K562 (cell line): ENCODE results near the gene VRK1. TPM values are rescaled to one million over a fixed set of nuclear protein-coding genes. Genes with fewer than 3 reads are reported as not detected.

Source experiments
- ATAC-seq: fragments of 200-7000 bp; cut with Tn5 transposase; 3 replicates; pipeline ENCODE4 v1.9.1; 2020; ENCODE audit warnings: moderate library complexity
- BruUV-seq: library from RNA; stranded (reverse); fragments of 400-500 nt; replicated peaks from 2 replicates; lab custom pipeline; 2021; lab: Mats Ljungman, UMichigan
- CTCF ChIA-PET: fragments of 300-600 bp; formaldehyde crosslinking; extraction: SDS; loops from one replicate; lab custom pipeline; 2021; ENCODE audit warnings: low intra/inter-chr PET ratio; lab: Yijun Ruan, JAX
- POLR2A ChIA-PET: fragments of 300-600, 350-650 bp; sonication (Branson Sonifier 250); formaldehyde crosslinking; extraction: SDS; loops from one replicate; lab custom pipeline; 2021; ENCODE audit warnings: antibody characterized with exemption, inconsistent platforms; lab: Yijun Ruan, JAX
- DNase-seq, 4 experiments: peaks; one replicate each; pipeline versions ENCODE4 v3.0.0 to v3.0.0-alpha.2; 2011 to 2018; ENCODE audit warnings: low spot score in 3 of 4, mixed read lengths in 3 of 4; ENCODE audit errors: extremely low read depth in 1 of 4
- FAIRE-seq: peaks from 2 replicates; lab custom pipeline; 2011; peaks lifted over from hg19 to GRCh38; lab: Jason Lieb, UNC
- H2AFZ ChIP-seq: 2 replicates; pipeline ENCODE4 v1.6.0; 2011; ENCODE audit warnings: low read depth, low read length, control low read depth, inconsistent platforms
- H3K27ac ChIP-seq: fragments of 200-600 bp; 3 replicates; pipeline ENCODE4 v1.8.0; 2011; ENCODE audit warnings: low read depth, mild to moderate bottlenecking, control low read depth, inconsistent platforms, low read length, moderate library complexity, mixed read lengths; ENCODE audit errors: extremely low read depth
- H3K27me3 ChIP-seq, 2 experiments: fragments of 300-600 bp in 1 of 2; 2 replicates in 1 of 2; 3 replicates in 1 of 2; pipeline versions ENCODE4 v1.6.0 to v1.8.0; 2011; ENCODE audit warnings: inconsistent platforms in 2 of 2, low read length in 2 of 2, mild to moderate bottlenecking in 1 of 2, mixed read lengths in 1 of 2, moderate library complexity in 1 of 2; ENCODE audit not compliant: control insufficient read depth in 2 of 2, insufficient read depth in 2 of 2
- H3K36me3 ChIP-seq: fragments of 300-600 bp; 3 replicates; pipeline ENCODE4 v1.8.0; 2011; ENCODE audit warnings: mild to moderate bottlenecking, low read length, inconsistent platforms; ENCODE audit not compliant: control insufficient read depth, insufficient read depth
- H3K4me1 ChIP-seq, 2 experiments: fragments of 200-600 bp in 1 of 2; replicated peaks in 1 of 2; 2 replicates in 1 of 2; 3 replicates in 1 of 2; pipeline versions ENCODE4 v1.5.1 to v1.8.0; 2011; ENCODE audit warnings: inconsistent platforms in 2 of 2, low read length in 2 of 2, mild to moderate bottlenecking in 1 of 2, mixed read lengths in 1 of 2, moderate library complexity in 1 of 2; ENCODE audit not compliant: control insufficient read depth in 2 of 2, insufficient read depth in 2 of 2
- H3K4me2 ChIP-seq: 2 replicates; pipeline ENCODE4 v1.6.1; 2011; ENCODE audit warnings: low read length, control low read depth, inconsistent platforms, mixed read lengths; ENCODE audit not compliant: insufficient read depth
- H3K4me3 ChIP-seq: fragments of 200-600 bp; sonication (generic), shearing (Covaris generic); 2 replicates; pipeline ENCODE4 v1.5.1; 2016; ENCODE audit warnings: control low read depth, inconsistent platforms
- H3K79me2 ChIP-seq: fragments of 200-600 bp; 3 replicates; pipeline ENCODE4 v1.8.0; 2011; ENCODE audit warnings: low read length, inconsistent platforms; ENCODE audit not compliant: control insufficient read depth, insufficient read depth
- H3K9ac ChIP-seq, 2 experiments: 2 replicates each; pipeline versions ENCODE4 v1.6.0 to v1.6.1; 2011; ENCODE audit warnings: low read depth in 2 of 2, low read length in 2 of 2, control low read depth in 1 of 2, inconsistent platforms in 1 of 2, mild to moderate bottlenecking in 1 of 2, mixed read lengths in 1 of 2; ENCODE audit not compliant: insufficient read depth in 1 of 2
- H3K9me1 ChIP-seq: one replicate; pipeline ENCODE4 v1.6.0; 2011; ENCODE audit warnings: inconsistent platforms, mild to moderate bottlenecking, low read length, moderate library complexity; ENCODE audit not compliant: control insufficient read depth, insufficient read depth
- H3K9me3 ChIP-seq: replicated peaks from 2 replicates; pipeline ENCODE4 v1.5.1; 2011; ENCODE audit warnings: low read depth, low read length, inconsistent platforms; ENCODE audit not compliant: control insufficient read depth, insufficient read depth
- H4K20me1 ChIP-seq: replicated peaks from 2 replicates; pipeline ENCODE4 v1.6.1; 2011; ENCODE audit warnings: low read length, inconsistent platforms, mixed read lengths; ENCODE audit not compliant: control insufficient read depth, insufficient read depth
- ATF7 ChIP-seq: fragments of 450-650 bp; IDR thresholded peaks from 2 replicates; pipeline ENCODE4 v1.7.1; 2014; ENCODE audit warnings: mild to moderate bottlenecking, moderate library complexity
- BMI1 ChIP-seq: fragments of 150-350 bp; IDR thresholded peaks from 2 replicates; pipeline ENCODE4 v1.6.1; 2014; ENCODE audit warnings: low read length
- CBX5 ChIP-seq: IDR thresholded peaks from 2 replicates; pipeline ENCODE4 v1.6.1; 2014; ENCODE audit warnings: low read depth, borderline replicate concordance
- ESRRB ChIP-seq: fragments of 250-450 bp; sonication (Bioruptor Pico); IDR thresholded peaks from 2 replicates; pipeline ENCODE4 v1.5.0; 2020; ENCODE audit warnings: mild to moderate bottlenecking, moderate library complexity, borderline replicate concordance
- FOXK2 ChIP-seq, 2 experiments: fragments of 450-650 bp; IDR thresholded peaks in 1 of 2; conservative IDR thresholded peaks in 1 of 2; 2 replicates each; pipeline ENCODE4 v1.6.1; 2016; ENCODE audit warnings: low read depth in 2 of 2, mild to moderate bottlenecking in 1 of 2
- FOXP4 ChIP-seq: sonication (generic); formaldehyde crosslinking; IDR thresholded peaks from 2 replicates; pipeline ENCODE4 v1.8.0; 2022; ENCODE audit warnings: mild to moderate bottlenecking, missing genetic modification reagents, borderline replicate concordance
- HMG20A ChIP-seq: fragments of 450-650 bp; formaldehyde crosslinking; conservative IDR thresholded peaks from 2 replicates; pipeline ENCODE4 v1.4.0; 2020; ENCODE audit warnings: mild to moderate bottlenecking, mixed read lengths
- JUNB ChIP-seq: fragments of 450-650 bp; formaldehyde crosslinking; conservative IDR thresholded peaks from 2 replicates; pipeline ENCODE4 v1.4.0; 2020; ENCODE audit warnings: mild to moderate bottlenecking
- MTA3 ChIP-seq: fragments of 450-650 bp; formaldehyde crosslinking; IDR thresholded peaks from 2 replicates; pipeline ENCODE4 v1.6.1; 2017; ENCODE audit warnings: mild to moderate bottlenecking, borderline replicate concordance
- PHB2 ChIP-seq: fragments of 450-650 bp; IDR thresholded peaks from 2 replicates; pipeline ENCODE4 v1.6.1; 2017; ENCODE audit warnings: low read depth
- RBM25 ChIP-seq: fragments of 200-400 bp; formaldehyde crosslinking; IDR thresholded peaks from 2 replicates; pipeline ENCODE4 v1.6.1; 2018; ENCODE audit warnings: low read length, low read depth, moderate library complexity; ENCODE audit not compliant: severe bottlenecking
- SMAD2 ChIP-seq: fragments of 150-350 bp; IDR thresholded peaks from 2 replicates; pipeline ENCODE4 v1.6.1; 2014; ENCODE audit warnings: low read depth, mild to moderate bottlenecking, low read length
- SMAD4 ChIP-seq: fragments of 250-450 bp; sonication (Bioruptor Pico); conservative IDR thresholded peaks from 2 replicates; pipeline ENCODE4 v1.8.0; 2021; ENCODE audit warnings: inconsistent platforms, mild to moderate bottlenecking, moderate library complexity
- TBL1XR1 ChIP-seq, 2 experiments: IDR thresholded peaks; 2 replicates each; pipeline ENCODE4 v1.6.1; 2012; ENCODE audit warnings: improper control_type of control experiment in 2 of 2, low read length in 2 of 2, mild to moderate bottlenecking in 1 of 2
- ZNF431 ChIP-seq: sonication (generic); formaldehyde crosslinking; IDR thresholded peaks from 2 replicates; pipeline ENCODE4 v1.8.0; 2022; ENCODE audit warnings: mild to moderate bottlenecking, missing genetic modification reagents
- ZNF695 ChIP-seq: fragments of 450-650 bp; formaldehyde crosslinking; IDR thresholded peaks from 2 replicates; pipeline ENCODE4 v1.4.0; 2020; ENCODE audit warnings: mild to moderate bottlenecking, moderate library complexity
- WGBS: fragments of 100-300 bp; shearing (Covaris generic); methylation state at CpG from one replicate; pipeline ENCODE4 v1.1.6; 2016; ENCODE audit warnings: low coverage, mixed read lengths; ENCODE audit not compliant: insufficient coverage; ENCODE audit errors: missing lambda C conversion rate; 5-methylcytosine and 5-hydroxymethylcytosine counted together
- in situ Hi-C: fragments of 300-500 bp; cut with MboI; formaldehyde crosslinking; loops from 4 replicates; pipeline ENCODE4 v1.15.0; 2018; ENCODE audit warnings: inconsistent platforms, mixed read lengths
- intact Hi-C: fragments of 100-400 bp; cut with micrococcal nuclease; formaldehyde crosslinking; loops from 2 replicates; pipeline ENCODE4 v1.14.2; 2022
- polyA plus RNA-seq, 8 experiments: library from polyadenylated mRNA; depleted of rRNA in 4 of 8; stranded (reverse) in 5 of 8; unstranded in 3 of 8; fragments of >200 nt; fragmentation: Nextera tagmentation in 2 of 8; fragmentation: Illumina TruSeq in 1 of 8; extraction: Ambion mirVana in 2 of 8; extraction: Trizol in 1 of 8; gene quantifications; 2 replicates each; pipeline versions ENCODE4 v1.2.1 to v1.2.3, GENCODE V29; 2011 to 2014; ENCODE audit warnings: inconsistent platforms in 1 of 8, missing spikeins in 1 of 8
- total RNA-seq, 7 experiments: library from RNA; depleted of rRNA in 6 of 7; stranded (reverse); fragments of >200 nt in 6 of 7; fragmentation: Illumina TruSeq in 2 of 7; extraction: Trizol in 2 of 7; gene quantifications; 2 replicates each; pipeline versions ENCODE4 v1.2.1 to v1.2.3, GENCODE V29; 2011 to 2021; ENCODE audit warnings: low replicate concordance in 1 of 7
- TF ChIP-seq, protein P1 (sequence below): fragments of 450-650 bp; IDR thresholded peaks from 2 replicates; pipeline ENCODE4 v1.6.1; 2016; ENCODE audit warnings: missing biosample characterization, missing genetic modification characterization
- TF ChIP-seq, protein P2 (sequence below): fragments of 250-450 bp; sonication (Bioruptor Pico); IDR thresholded peaks from 2 replicates; pipeline ENCODE4 v1.5.0; 2021; ENCODE audit warnings: mild to moderate bottlenecking, moderate library complexity

VRK1 gene
- total and polyA plus RNA-seq, 9 of the 15 experiments (the other 6 are each of a cell fraction or from before 2014, with no cell fraction given) = 83.6 to 177 (median 116) TPM

GRCh38 chr14:96925422-96925821 lies 128.2 kb downstream of the VRK1 start:
- ChIA-PET POLR2A (no interaction called here), CTCF (no interaction called here)
- Histone ChIP-seq H3K27me3 (no peaks in the 10 kb centered on the region), H3K4me3 (no peak overlapping the region), H2AFZ (no peak overlapping the region), H3K27ac (no peak overlapping the region), H3K9me3 (peaks cover 3% of the 10 kb centered on the region; the same call in 1 of the 2 replicates), H4K20me1 (no peaks in the 10 kb centered on the region), H3K36me3 (no peaks in the 10 kb centered on the region), H3K4me2 (no peak overlapping the region), H3K9ac (0 out of 4 replicates have a peak overlapping the region, but pooled peaks of 1 of the 2 experiments have one; percentile 46), H3K9me1 (no peaks in the 10 kb centered on the region), H3K4me1 (peaks cover 2 to 11% of the 10 kb centered on the region in 2 experiments; a peak in 4 of 5 replicates), H3K79me2 (no peaks in the 10 kb centered on the region)
- ATAC-seq (peak; percentile 54), FAIRE-seq (no peak), DNase-seq (no peak)
- intact Hi-C loops (no loop called here), in situ Hi-C loops (no loop called here)
- BruUV-seq = no TSS peak
- WGBS = 24% methylated on average over 4 of the region's 4 CpGs
- TF ChIP-seq SMAD2 = no peak
- no peak for TF ChIP-seq JUNB
- TF ChIP-seq, protein P1, sequence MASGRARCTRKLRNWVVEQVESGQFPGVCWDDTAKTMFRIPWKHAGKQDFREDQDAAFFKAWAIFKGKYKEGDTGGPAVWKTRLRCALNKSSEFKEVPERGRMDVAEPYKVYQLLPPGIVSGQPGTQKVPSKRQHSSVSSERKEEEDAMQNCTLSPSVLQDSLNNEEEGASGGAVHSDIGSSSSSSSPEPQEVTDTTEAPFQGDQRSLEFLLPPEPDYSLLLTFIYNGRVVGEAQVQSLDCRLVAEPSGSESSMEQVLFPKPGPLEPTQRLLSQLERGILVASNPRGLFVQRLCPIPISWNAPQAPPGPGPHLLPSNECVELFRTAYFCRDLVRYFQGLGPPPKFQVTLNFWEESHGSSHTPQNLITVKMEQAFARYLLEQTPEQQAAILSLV (tag) = no peak
- TF ChIP-seq ATF7 = no peak
- TF ChIP-seq MTA3 = no peak
- no peak for TF ChIP-seq RBM25
- no peak for TF ChIP-seq ZNF695 (CRISPR knock-in tag)
- TF ChIP-seq HMG20A (CRISPR knock-in tag) = no peak
- TF ChIP-seq CBX5 = no peak
- TF ChIP-seq PHB2 = no peak
- TF ChIP-seq FOXK2 (conservative IDR thresholded peaks at IDR 0.05 in 1 of 2, IDR thresholded peaks at IDR 0.05 in 1 of 2; ENCODE audit: low read depth in 2 of 2) = no peak
- no peak for TF ChIP-seq ESRRB (CRISPR knock-in tag)
- no peak for TF ChIP-seq FOXP4 (CRISPR knock-in tag)
- TF ChIP-seq SMAD4 (CRISPR knock-in tag) = no peak
- no peak for TF ChIP-seq TBL1XR1 (IDR thresholded peaks at IDR 0.05; ENCODE audit: low read length in 2 of 2)
- TF ChIP-seq ZNF431 (CRISPR knock-in tag) = no peak
- TF ChIP-seq, protein P2, sequence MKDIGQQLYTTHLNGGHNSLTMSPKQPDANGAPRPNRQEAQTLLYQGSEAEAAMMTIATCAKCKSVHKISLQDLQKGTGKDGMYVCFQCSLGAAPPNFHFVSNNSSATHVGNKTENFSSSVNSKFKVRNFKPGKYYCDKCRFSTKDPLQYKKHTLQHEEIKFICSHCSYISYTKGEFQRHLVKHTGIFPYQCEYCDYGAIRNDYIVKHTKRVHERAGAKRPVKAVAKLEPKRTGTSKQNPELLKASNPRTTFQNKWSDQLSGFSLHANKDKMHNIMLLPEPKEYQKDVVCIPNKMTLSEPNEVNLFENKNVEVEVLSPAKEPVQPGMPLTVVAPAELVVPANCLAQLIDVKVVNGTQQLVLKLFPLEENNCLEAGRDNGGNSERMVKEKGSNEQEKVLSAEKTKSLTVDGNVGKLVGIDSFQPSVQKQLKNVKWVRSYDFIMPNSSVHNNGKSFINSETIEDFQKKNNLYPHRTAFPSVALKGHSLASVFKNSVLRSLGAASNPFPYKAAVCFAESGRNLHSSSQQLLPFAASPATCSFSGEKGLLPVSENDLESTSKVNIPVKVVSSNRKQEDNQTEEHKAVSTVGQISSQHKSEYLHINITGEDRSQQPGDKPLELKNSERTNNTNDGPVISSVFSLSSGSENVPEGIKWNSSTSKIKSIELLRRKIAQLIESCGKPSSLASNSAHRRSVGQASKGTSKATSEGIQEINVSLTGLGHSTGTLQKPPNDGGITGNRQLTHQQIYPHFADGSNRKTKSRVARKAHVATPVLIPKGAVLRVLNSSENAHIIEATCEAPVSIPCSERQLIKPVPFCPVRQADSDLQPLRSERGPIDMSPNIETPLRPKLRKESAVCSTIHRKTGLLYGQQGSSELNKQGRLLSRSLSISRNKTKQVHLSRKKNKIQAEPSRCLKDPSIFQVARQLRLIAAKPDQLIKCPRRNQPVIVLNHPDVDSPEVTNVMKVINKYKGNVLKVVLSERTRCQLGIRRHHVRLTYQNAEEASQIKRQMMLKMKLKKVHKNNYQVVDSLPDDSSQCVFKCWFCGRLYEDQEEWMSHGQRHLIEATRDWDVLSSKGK (CRISPR knock-in tag) = no peak
- no peak for TF ChIP-seq BMI1
